ENCODE measurements around the gene CDK18. TPM values are rescaled to one million over a fixed set of nuclear protein-coding genes. Genes with fewer than 3 reads are reported as not detected.

The CDK18 gene
- total and polyA plus RNA-seq, 9 of the 15 experiments (the other 6 are each of a cell fraction or from before 2014, with no cell fraction given), result 0.05 to 0.69 (median 0.17) TPM; not detected in 2

DNA sequence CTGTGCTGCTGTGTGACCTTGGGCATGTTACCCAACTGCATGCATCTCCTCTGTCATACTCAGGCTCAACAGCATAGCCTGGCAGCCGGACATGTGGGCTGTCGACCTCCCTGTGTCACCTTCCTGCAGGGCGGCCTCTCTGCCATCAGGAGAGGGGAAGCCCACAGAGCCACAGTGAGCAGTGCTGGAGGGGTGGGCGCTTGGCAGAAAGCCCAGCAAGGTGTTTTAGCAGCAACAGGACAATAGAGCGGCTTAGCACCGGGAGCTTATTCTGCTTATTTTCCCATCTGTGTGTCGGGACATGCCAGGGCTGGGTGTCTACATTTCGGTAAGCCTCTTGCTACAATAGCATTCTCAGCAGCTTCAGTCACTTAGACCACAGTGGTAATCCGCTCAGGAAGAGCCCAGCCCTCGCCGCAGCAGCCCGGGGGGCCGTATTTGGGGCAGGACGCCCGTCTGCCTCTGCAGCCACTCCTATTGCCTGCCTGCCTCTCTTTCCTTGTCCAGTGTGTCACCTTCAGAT, 22.8 kb upstream of the CDK18 start:
- ChIA-PET POLR2A (interaction anchor here (0.7 to 1.4 kb wide), 2 partner anchors 15 to 105 kb away, joined by 3 read pairs; no protein-coding TSS in a partner anchor), CTCF (ENCODE audit: low intra/inter-chr PET ratio) (no interaction called here)
- peaks cover 35% of the 10 kb centered on the region for H4K20me1 ChIP-seq (replicated peaks; ENCODE audit: control insufficient read depth, insufficient read depth, low read length)
- peaks cover 0 to 7% of the 10 kb centered on the region in 2 experiments; a peak in 1 of 5 replicates for H3K4me1 ChIP-seq (replicated peaks in 1 of 2; ENCODE audit: control insufficient read depth in 2 of 2, insufficient read depth in 2 of 2, low read length in 2 of 2)
- H3K27ac ChIP-seq (ENCODE audit: extremely low read depth, low read depth, low read length), result no peak overlapping the region
- in situ Hi-C loops (cut with MboI), result loop anchor here (10.0 kb wide), 1 partner anchor 127 kb away; the partner anchor contains the start of gene KLHDC8A
- no peak overlapping the region for H3K4me2 ChIP-seq (ENCODE audit: insufficient read depth, low read length)
- no peaks in the 10 kb centered on the region for H3K79me2 ChIP-seq (ENCODE audit: control insufficient read depth, insufficient read depth, low read length)
- WGBS (ENCODE audit: insufficient coverage, low coverage, missing lambda C conversion rate), result under 1% methylated on average over 15 of the region's 15 CpGs
- H3K27me3 ChIP-seq (ENCODE audit: control insufficient read depth in 2 of 2, insufficient read depth in 2 of 2, low read length in 2 of 2), result peaks cover 33 to 65% of the 10 kb centered on the region in 2 experiments
- FAIRE-seq, result no peak
- TF ChIP-seq ZNF778 (CRISPR knock-in tag; IDR thresholded peaks at IDR 0.05) (no peak), ETV6 (IDR thresholded peaks at IDR 0.05; ENCODE audit: borderline replicate concordance in 1 of 2, low read depth in 2 of 2, low read length in 1 of 2) (no peak), ETV6 (CRISPR knock-in tag; IDR thresholded peaks at IDR 0.05; ENCODE audit: borderline replicate concordance) (no peak), PYGO2 (tag; IDR thresholded peaks at IDR 0.05) (no peak), THRAP3 (IDR thresholded peaks at IDR 0.05; ENCODE audit: borderline replicate concordance) (no peak)
- TF ChIP-seq, protein P1, sequence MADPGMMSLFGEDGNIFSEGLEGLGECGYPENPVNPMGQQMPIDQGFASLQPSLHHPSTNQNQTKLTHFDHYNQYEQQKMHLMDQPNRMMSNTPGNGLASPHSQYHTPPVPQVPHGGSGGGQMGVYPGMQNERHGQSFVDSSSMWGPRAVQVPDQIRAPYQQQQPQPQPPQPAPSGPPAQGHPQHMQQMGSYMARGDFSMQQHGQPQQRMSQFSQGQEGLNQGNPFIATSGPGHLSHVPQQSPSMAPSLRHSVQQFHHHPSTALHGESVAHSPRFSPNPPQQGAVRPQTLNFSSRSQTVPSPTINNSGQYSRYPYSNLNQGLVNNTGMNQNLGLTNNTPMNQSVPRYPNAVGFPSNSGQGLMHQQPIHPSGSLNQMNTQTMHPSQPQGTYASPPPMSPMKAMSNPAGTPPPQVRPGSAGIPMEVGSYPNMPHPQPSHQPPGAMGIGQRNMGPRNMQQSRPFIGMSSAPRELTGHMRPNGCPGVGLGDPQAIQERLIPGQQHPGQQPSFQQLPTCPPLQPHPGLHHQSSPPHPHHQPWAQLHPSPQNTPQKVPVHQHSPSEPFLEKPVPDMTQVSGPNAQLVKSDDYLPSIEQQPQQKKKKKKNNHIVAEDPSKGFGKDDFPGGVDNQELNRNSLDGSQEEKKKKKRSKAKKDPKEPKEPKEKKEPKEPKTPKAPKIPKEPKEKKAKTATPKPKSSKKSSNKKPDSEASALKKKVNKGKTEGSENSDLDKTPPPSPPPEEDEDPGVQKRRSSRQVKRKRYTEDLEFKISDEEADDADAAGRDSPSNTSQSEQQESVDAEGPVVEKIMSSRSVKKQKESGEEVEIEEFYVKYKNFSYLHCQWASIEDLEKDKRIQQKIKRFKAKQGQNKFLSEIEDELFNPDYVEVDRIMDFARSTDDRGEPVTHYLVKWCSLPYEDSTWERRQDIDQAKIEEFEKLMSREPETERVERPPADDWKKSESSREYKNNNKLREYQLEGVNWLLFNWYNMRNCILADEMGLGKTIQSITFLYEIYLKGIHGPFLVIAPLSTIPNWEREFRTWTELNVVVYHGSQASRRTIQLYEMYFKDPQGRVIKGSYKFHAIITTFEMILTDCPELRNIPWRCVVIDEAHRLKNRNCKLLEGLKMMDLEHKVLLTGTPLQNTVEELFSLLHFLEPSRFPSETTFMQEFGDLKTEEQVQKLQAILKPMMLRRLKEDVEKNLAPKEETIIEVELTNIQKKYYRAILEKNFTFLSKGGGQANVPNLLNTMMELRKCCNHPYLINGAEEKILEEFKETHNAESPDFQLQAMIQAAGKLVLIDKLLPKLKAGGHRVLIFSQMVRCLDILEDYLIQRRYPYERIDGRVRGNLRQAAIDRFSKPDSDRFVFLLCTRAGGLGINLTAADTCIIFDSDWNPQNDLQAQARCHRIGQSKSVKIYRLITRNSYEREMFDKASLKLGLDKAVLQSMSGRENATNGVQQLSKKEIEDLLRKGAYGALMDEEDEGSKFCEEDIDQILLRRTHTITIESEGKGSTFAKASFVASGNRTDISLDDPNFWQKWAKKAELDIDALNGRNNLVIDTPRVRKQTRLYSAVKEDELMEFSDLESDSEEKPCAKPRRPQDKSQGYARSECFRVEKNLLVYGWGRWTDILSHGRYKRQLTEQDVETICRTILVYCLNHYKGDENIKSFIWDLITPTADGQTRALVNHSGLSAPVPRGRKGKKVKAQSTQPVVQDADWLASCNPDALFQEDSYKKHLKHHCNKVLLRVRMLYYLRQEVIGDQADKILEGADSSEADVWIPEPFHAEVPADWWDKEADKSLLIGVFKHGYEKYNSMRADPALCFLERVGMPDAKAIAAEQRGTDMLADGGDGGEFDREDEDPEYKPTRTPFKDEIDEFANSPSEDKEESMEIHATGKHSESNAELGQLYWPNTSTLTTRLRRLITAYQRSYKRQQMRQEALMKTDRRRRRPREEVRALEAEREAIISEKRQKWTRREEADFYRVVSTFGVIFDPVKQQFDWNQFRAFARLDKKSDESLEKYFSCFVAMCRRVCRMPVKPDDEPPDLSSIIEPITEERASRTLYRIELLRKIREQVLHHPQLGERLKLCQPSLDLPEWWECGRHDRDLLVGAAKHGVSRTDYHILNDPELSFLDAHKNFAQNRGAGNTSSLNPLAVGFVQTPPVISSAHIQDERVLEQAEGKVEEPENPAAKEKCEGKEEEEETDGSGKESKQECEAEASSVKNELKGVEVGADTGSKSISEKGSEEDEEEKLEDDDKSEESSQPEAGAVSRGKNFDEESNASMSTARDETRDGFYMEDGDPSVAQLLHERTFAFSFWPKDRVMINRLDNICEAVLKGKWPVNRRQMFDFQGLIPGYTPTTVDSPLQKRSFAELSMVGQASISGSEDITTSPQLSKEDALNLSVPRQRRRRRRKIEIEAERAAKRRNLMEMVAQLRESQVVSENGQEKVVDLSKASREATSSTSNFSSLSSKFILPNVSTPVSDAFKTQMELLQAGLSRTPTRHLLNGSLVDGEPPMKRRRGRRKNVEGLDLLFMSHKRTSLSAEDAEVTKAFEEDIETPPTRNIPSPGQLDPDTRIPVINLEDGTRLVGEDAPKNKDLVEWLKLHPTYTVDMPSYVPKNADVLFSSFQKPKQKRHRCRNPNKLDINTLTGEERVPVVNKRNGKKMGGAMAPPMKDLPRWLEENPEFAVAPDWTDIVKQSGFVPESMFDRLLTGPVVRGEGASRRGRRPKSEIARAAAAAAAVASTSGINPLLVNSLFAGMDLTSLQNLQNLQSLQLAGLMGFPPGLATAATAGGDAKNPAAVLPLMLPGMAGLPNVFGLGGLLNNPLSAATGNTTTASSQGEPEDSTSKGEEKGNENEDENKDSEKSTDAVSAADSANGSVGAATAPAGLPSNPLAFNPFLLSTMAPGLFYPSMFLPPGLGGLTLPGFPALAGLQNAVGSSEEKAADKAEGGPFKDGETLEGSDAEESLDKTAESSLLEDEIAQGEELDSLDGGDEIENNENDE (IDR thresholded peaks at IDR 0.05; ENCODE audit: low read depth, low read length), result no peak
- no peaks in the 10 kb centered on the region for H3K36me3 ChIP-seq (ENCODE audit: control insufficient read depth, insufficient read depth, low read length)
- no peak for ATAC-seq
- no TSS peak for BruUV-seq (replicated peaks)
- DNase-seq (ENCODE audit: extremely low read depth in 1 of 4, low spot score in 3 of 4), result no peak
- H2AFZ ChIP-seq (ENCODE audit: low read depth, low read length), result no peak overlapping the region
- no peaks in the 10 kb centered on the region for H3K9me1 ChIP-seq (ENCODE audit: control insufficient read depth, insufficient read depth, low read length)
- H3K9ac ChIP-seq (ENCODE audit: insufficient read depth in 1 of 2, low read depth in 2 of 2, low read length in 2 of 2), result no peak overlapping the region
- no peaks in the 10 kb centered on the region for H3K9me3 ChIP-seq (replicated peaks; ENCODE audit: control insufficient read depth, insufficient read depth, low read depth, low read length)
- intact Hi-C loops (cut with micrococcal nuclease), result no loop called here
- no peak overlapping the region for H3K4me3 ChIP-seq
